Prostate gland (tissue), 2 donors: Measurements from ENCODE around the gene PRDM11. TPM values are rescaled to one million over a fixed set of nuclear protein-coding genes. Genes with fewer than 3 reads are reported as not detected.

Experiments
- DNase-seq: peaks from one replicate; pipeline ENCODE4 v3.0.0-alpha.2; 2019; ENCODE audit warnings: low spot score
- H3K27ac ChIP-seq, 2 donors: fragments of 200-600 bp; sonication (generic); 2 replicates each; pipeline ENCODE4 v1.5.1; 2017 to 2019
- H3K27me3 ChIP-seq: fragments of 200-600 bp; sonication (generic); replicated peaks from 2 replicates; pipeline ENCODE4 v1.5.1; 2019; ENCODE audit not compliant: insufficient read depth
- H3K36me3 ChIP-seq, 2 donors: fragments of 200-600 bp; sonication (generic); 1 replicate in 1 of 2; 2 replicates in 1 of 2; pipeline versions ENCODE4 v1.5.1 to v1.8.1; 2017 to 2019
- H3K4me1 ChIP-seq: fragments of 200-600 bp; sonication (generic); replicated peaks from 2 replicates; pipeline ENCODE4 v1.5.1; 2019
- H3K4me3 ChIP-seq, 2 donors: fragments of 200-600 bp; sonication (generic); 2 replicates each; pipeline ENCODE4 v1.5.1; 2017 to 2019
- H3K9me3 ChIP-seq: fragments of 200-600 bp; sonication (generic); 2 replicates; pipeline ENCODE4 v1.5.1; 2017
- POLR2A ChIP-seq: fragments of 450-650 bp; IDR thresholded peaks from one replicate; pipeline ENCODE4 v1.6.1; 2016; ENCODE audit warnings: antibody characterized with exemption, mild to moderate bottlenecking
- POLR2AphosphoS5 ChIP-seq: sonication (generic); formaldehyde crosslinking; IDR thresholded peaks from one replicate; pipeline ENCODE4 v1.6.1; 2017; ENCODE audit warnings: antibody characterized with exemption
- WGBS: methylation state at CpG from one replicate; pipeline ENCODE4 v1.1.5; 2018; 5-methylcytosine and 5-hydroxymethylcytosine counted together
- intact Hi-C: fragments of 100-400 bp; cut with DNase I; formaldehyde crosslinking; loops from one replicate; pipeline ENCODE4 v1.14.2; 2022
- total RNA-seq, 2 donors: library from RNA; depleted of rRNA; stranded (reverse); fragments of >200 nt; gene quantifications; one replicate each; pipeline ENCODE4 v1.1.0, GENCODE V29; 2016
- TF ChIP-seq, protein P1 (sequence below), 4 experiments: fragments of 200-600 bp in 2 of 4; fragments of 450-650 bp in 2 of 4; sonication (generic) in 2 of 4; IDR thresholded peaks; 1 replicate in 3 of 4; 2 replicates in 1 of 4; pipeline ENCODE4 v1.5.1; 2016 to 2019; ENCODE audit warnings: antibody characterized with exemption in 4 of 4, mild to moderate bottlenecking in 2 of 4, moderate library complexity in 2 of 4

PRDM11 gene
- total RNA-seq, 2 donors from 2014 or later: 13.1 to 15.3 TPM

DNA sequence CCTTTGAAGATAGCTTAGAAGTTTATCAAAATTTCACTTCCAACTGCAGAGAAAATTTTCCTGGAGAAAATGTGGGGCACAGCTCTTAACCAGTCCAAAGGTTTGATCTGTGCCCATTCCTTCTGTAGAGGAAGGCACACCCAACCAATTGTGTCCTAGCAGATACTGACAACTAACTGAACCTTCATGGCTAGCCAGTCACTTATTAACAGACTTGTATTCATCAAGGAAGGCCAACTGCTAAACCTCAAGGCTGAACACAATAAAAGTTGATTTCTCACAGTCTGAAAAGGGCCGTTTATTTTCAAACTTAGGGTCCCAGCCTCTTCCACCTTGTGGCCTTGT lies 120.2 kb downstream of the PRDM11 start:
- TF ChIP-seq POLR2A (no peak), POLR2AphosphoS5 (no peak)
- TF ChIP-seq, protein P1, sequence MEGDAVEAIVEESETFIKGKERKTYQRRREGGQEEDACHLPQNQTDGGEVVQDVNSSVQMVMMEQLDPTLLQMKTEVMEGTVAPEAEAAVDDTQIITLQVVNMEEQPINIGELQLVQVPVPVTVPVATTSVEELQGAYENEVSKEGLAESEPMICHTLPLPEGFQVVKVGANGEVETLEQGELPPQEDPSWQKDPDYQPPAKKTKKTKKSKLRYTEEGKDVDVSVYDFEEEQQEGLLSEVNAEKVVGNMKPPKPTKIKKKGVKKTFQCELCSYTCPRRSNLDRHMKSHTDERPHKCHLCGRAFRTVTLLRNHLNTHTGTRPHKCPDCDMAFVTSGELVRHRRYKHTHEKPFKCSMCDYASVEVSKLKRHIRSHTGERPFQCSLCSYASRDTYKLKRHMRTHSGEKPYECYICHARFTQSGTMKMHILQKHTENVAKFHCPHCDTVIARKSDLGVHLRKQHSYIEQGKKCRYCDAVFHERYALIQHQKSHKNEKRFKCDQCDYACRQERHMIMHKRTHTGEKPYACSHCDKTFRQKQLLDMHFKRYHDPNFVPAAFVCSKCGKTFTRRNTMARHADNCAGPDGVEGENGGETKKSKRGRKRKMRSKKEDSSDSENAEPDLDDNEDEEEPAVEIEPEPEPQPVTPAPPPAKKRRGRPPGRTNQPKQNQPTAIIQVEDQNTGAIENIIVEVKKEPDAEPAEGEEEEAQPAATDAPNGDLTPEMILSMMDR (IDR thresholded peaks at IDR 0.05): no peak
- DNase-seq: no peak
- intact Hi-C loops: no loop called here
- Histone ChIP-seq H3K9me3 (no peaks in the 10 kb centered on the region), H3K4me1 (no peaks in the 10 kb centered on the region), H3K4me3 (no peak overlapping the region), H3K27ac (no peak overlapping the region), H3K36me3 (no peaks in the 10 kb centered on the region), H3K27me3 (no peaks in the 10 kb centered on the region)
- 69% methylated on average over 1 of the region's 1 CpG for WGBS

GRCh38 chr11:45267052-45267451 lies 120.6 kb downstream of the PRDM11 start:
- H3K4me3 ChIP-seq: no peak overlapping the region
- no peak overlapping the region for H3K27ac ChIP-seq
- no peaks in the 10 kb centered on the region for H3K27me3 ChIP-seq
- whole genome bisulfite sequencing: 76% methylated on average over 14 of the region's 14 CpGs
- no peaks in the 10 kb centered on the region for H3K4me1 ChIP-seq
- DNase-seq: no peak
- H3K36me3 ChIP-seq: no peaks in the 10 kb centered on the region
- H3K9me3 ChIP-seq: no peaks in the 10 kb centered on the region
- intact Hi-C loops: no loop called here
- TF ChIP-seq POLR2A (no peak), POLR2AphosphoS5 (no peak)
- TF ChIP-seq, protein P1 (IDR thresholded peaks at IDR 0.05): no peak

DNA sequence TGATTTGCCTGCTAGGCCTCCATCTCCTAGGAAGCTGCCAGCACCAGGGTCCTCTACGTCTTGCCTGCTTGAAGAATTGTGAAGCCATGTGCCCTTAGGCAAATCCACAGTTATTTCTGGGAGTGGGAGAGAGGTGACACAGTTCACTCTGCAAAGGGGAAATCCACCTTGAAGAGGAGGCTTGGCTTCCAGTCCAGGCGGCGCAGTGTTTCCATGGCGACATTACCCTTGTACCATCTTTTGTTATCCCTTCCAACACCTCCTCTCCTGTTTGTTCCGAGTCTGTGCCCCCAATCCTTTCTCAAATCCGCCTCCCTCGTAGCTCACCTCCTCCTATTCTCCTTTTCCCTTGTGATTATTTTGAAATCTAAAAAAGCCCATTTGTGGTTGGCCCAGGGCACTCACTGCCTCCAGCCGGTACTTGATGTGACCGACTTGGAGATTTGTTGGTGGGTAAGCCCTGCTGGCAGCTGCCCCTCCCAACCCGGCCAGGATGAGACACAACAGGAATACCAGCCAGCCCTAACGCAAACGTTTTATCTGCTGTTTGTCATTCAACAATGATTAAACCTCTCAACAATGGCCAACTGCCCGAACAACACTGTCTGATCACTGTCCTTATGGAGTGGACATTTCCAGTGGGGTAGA lies 121.3 kb downstream of the PRDM11 start:
- Histone ChIP-seq H3K4me1 (no peaks in the 10 kb centered on the region), H3K36me3 (no peaks in the 10 kb centered on the region), H3K4me3 (no peak overlapping the region), H3K27me3 (no peaks in the 10 kb centered on the region), H3K9me3 (no peaks in the 10 kb centered on the region), H3K27ac (no peak overlapping the region)
- DNase-seq: no peak
- TF ChIP-seq POLR2A (no peak), POLR2AphosphoS5 (no peak)
- TF ChIP-seq, protein P1 (IDR thresholded peaks at IDR 0.05): no peak
- WGBS: 54% methylated on average over 13 of the region's 13 CpGs
- intact Hi-C loops: no loop called here

DNA sequence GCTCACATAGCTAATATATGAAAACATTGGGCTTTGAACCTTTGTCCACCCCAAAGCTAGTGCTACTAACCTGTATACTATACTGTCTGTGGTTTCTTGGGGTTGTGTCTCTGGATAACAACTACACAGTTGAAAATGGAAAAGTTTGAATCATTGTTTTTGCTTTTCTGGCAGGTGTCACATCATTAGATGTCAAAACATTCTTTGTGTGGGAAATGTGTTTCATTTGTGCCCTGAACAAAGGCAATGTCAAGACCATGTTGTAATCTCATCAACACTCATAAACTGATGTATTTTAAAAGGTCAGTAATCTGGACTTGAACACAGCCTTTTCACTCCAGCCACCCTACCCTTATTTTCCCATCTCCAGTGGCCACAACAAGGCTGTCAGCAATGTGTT lies 123.2 kb downstream of the PRDM11 start:
- intact Hi-C loops: no loop called here
- TF ChIP-seq POLR2A: no peak
- no peak for TF ChIP-seq POLR2AphosphoS5
- H3K27ac ChIP-seq: no peak overlapping the region
- DNase-seq: no peak
- H3K27me3 ChIP-seq: no peaks in the 10 kb centered on the region
- no peak overlapping the region for H3K4me3 ChIP-seq
- H3K36me3 ChIP-seq: no peaks in the 10 kb centered on the region
- no peaks in the 10 kb centered on the region for H3K4me1 ChIP-seq
- H3K9me3 ChIP-seq: no peaks in the 10 kb centered on the region

- no peak overlapping the region for H3K27ac ChIP-seq
- no peaks in the 10 kb centered on the region for H3K36me3 ChIP-seq
- TF ChIP-seq, protein P1 (IDR thresholded peaks at IDR 0.05): no peak
- TF ChIP-seq POLR2A (no peak), POLR2AphosphoS5 (no peak)
- intact Hi-C loops: no loop called here
- DNase-seq: no peak
- no peaks in the 10 kb centered on the region for H3K9me3 ChIP-seq
- 83% methylated on average over 4 of the region's 4 CpGs for WGBS
- H3K27me3 ChIP-seq: no peaks in the 10 kb centered on the region
- no peaks in the 10 kb centered on the region for H3K4me1 ChIP-seq
- H3K4me3 ChIP-seq: no peak overlapping the region
Observed at GRCh38 chr11:45270946-45271716, 124.7 kb downstream of the PRDM11 start.
